Measurements from ENCODE around the gene STUB1.
A peak's percentile ranks its signal among the peaks of the same experiment; 100 is the strongest.

GRCh38 chr16:636206-637080 is 43.8 kb upstream of the STUB1 start, which contains the start of gene METTL26:
- TF ChIP-seq, protein P1, sequence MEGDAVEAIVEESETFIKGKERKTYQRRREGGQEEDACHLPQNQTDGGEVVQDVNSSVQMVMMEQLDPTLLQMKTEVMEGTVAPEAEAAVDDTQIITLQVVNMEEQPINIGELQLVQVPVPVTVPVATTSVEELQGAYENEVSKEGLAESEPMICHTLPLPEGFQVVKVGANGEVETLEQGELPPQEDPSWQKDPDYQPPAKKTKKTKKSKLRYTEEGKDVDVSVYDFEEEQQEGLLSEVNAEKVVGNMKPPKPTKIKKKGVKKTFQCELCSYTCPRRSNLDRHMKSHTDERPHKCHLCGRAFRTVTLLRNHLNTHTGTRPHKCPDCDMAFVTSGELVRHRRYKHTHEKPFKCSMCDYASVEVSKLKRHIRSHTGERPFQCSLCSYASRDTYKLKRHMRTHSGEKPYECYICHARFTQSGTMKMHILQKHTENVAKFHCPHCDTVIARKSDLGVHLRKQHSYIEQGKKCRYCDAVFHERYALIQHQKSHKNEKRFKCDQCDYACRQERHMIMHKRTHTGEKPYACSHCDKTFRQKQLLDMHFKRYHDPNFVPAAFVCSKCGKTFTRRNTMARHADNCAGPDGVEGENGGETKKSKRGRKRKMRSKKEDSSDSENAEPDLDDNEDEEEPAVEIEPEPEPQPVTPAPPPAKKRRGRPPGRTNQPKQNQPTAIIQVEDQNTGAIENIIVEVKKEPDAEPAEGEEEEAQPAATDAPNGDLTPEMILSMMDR (IDR thresholded peaks at IDR 0.05) = peak in 3 of 5 experiments; percentile 3 to 44 (median 20)
- TF ChIP-seq EP300 (IDR thresholded peaks at IDR 0.05; ENCODE audit: low read depth) = no peak

All from transverse colon (tissue), 3 donors.